ENCODE data around the gene PATJ.
"Not testable (repeated sequence)": the region's sequence is repeated elsewhere in the genome, so short reads cannot be mapped to it uniquely, and the experiment has no call there.

PATJ gene

GRCh38 chr1:62183164-62184020, 441.1 kb downstream of the PATJ start:
- FAIRE-seq; DNase-seq (ENCODE audit: extremely low spot score, insufficient read length, low read depth): not testable (repeated sequence)

GRCh38 chr1:62184336-62184735, 442.1 kb downstream of the PATJ start:
- DNase-seq (ENCODE audit: extremely low spot score, insufficient read length, low read depth) (no peak), FAIRE-seq (no peak)

GRCh38 chr1:62185233-62185632, 443.0 kb downstream of the PATJ start:
- FAIRE-seq; DNase-seq (ENCODE audit: extremely low spot score, insufficient read length, low read depth): not testable (repeated sequence)

GRCh38 chr1:62185677-62186076, 443.4 kb downstream of the PATJ start:
- DNase-seq (ENCODE audit: extremely low spot score, insufficient read length, low read depth), result no peak
- no peak for FAIRE-seq

- DNase-seq (ENCODE audit: extremely low spot score, insufficient read length, low read depth), result no peak
- FAIRE-seq, result no peak
These were observed 445.3 kb downstream of the PATJ start for GRCh38 chr1:62187548-62187947.

- FAIRE-seq (no peak), DNase-seq (ENCODE audit: extremely low spot score, insufficient read length, low read depth) (no peak)
These were observed 445.8 kb downstream of the PATJ start for GRCh38 chr1:62188111-62188510.

GRCh38 chr1:62194651-62195544, 452.6 kb downstream of the PATJ start, which contains the start of gene L1TD1:
Gene L1TD1 (plus strand): TSS chr1:62194849. CDS start chr1:62206629, 11,780 bp downstream.
- FAIRE-seq (no peak), DNase-seq (ENCODE audit: extremely low spot score, insufficient read length, low read depth) (no peak)

GRCh38 chr1:62196086-62196690, 453.9 kb downstream of the PATJ start:
- no peak for DNase-seq (ENCODE audit: extremely low spot score, insufficient read length, low read depth)
- FAIRE-seq, result no peak

GRCh38 chr1:62198069-62198780, 455.9 kb downstream of the PATJ start:
- no peak for FAIRE-seq
- DNase-seq (ENCODE audit: extremely low spot score, insufficient read length, low read depth), result no peak

GRCh38 chr1:62198781-62199125, 456.5 kb downstream of the PATJ start:
- no peak for FAIRE-seq

GRCh38 chr1:62207187-62207586, 464.9 kb downstream of the PATJ start:
- DNase-seq (ENCODE audit: extremely low spot score, insufficient read length, low read depth), result no peak
- FAIRE-seq, result no peak

More at GRCh38 chr1:62198781-62199125, 456.5 kb downstream of the PATJ start:
- no peak for DNase-seq (ENCODE audit: extremely low spot score, insufficient read length, low read depth)

GRCh38 chr1:62208087-62208486, 465.8 kb downstream of the PATJ start:
- no peak for DNase-seq (ENCODE audit: extremely low spot score, insufficient read length, low read depth)
- FAIRE-seq, result no peak

- no peak for FAIRE-seq
- DNase-seq (ENCODE audit: extremely low spot score, insufficient read length, low read depth), result no peak
These were observed 466.7 kb downstream of the PATJ start for GRCh38 chr1:62208970-62209369.

- no peak for FAIRE-seq
- no peak for DNase-seq (ENCODE audit: extremely low spot score, insufficient read length, low read depth)
These were observed 467.8 kb downstream of the PATJ start for GRCh38 chr1:62209931-62210595.

GRCh38 chr1:62210960-62211359, 468.7 kb downstream of the PATJ start:
- no peak for DNase-seq (ENCODE audit: extremely low spot score, insufficient read length, low read depth)
- FAIRE-seq, result no peak

GRCh38 chr1:62212411-62212810, 470.1 kb downstream of the PATJ start:
- no peak for FAIRE-seq
- no peak for DNase-seq (ENCODE audit: extremely low spot score, insufficient read length, low read depth)

- FAIRE-seq, result no peak
- DNase-seq (ENCODE audit: extremely low spot score, insufficient read length, low read depth), result no peak
These were observed 471.0 kb downstream of the PATJ start for GRCh38 chr1:62213075-62213914.

- no peak for FAIRE-seq
- DNase-seq (ENCODE audit: extremely low spot score, insufficient read length, low read depth), result no peak
These were observed 476.3 kb downstream of the PATJ start for GRCh38 chr1:62218604-62219003.

Data from GM18507 (cell line).